GM19324 (cell line): ENCODE measurements around the gene FNBP1.

Experiments
- ATAC-seq: cut with Tn5 transposase; IDR thresholded peaks from one replicate; pipeline ENCODE4 v1.9.1; 2021; ENCODE audit warnings: mild to moderate bottlenecking, moderate library complexity; ENCODE audit not compliant: unreplicated experiment, low FRiP score

The FNBP1 gene

GRCh38 chr9:129932303-129933151 is 110.5 kb downstream of the FNBP1 start:
- ATAC-seq = no peak

- no peak for ATAC-seq
Observed at GRCh38 chr9:129930743-129931142, 112.2 kb downstream of the FNBP1 start.

DNA sequence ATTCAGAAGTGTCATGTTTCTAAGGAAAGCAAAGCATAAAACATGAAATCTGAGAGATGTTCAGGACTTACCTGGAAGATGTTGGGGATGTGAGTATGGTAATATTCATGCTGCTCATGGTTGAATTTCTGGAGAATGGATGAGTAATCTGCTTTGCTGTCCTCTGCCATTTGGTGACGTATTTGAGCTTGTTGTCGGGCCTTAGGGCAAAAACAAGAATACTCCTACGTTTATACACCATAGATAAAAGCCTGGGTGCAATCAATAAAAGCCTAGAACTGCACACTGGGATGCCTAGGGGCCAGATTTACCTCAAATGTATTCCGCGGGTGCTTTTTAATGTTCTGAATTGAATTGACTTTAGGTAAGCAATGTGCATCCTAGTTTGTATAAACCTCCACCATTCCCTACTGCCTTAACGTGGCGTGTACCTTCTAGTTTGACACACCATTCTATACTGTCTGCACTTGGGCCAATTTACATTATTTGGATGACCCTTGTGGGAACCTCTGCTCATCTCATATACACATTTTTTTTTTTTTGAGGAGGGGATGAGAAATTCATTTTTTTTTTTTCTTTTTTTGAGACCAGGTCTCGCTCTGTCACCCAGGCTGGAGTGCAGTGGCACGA is 113.4 kb downstream of the FNBP1 start:
- ATAC-seq = no peak

- no peak for ATAC-seq
Observed at GRCh38 chr9:129923589-129923988, 119.4 kb downstream of the FNBP1 start.

DNA sequence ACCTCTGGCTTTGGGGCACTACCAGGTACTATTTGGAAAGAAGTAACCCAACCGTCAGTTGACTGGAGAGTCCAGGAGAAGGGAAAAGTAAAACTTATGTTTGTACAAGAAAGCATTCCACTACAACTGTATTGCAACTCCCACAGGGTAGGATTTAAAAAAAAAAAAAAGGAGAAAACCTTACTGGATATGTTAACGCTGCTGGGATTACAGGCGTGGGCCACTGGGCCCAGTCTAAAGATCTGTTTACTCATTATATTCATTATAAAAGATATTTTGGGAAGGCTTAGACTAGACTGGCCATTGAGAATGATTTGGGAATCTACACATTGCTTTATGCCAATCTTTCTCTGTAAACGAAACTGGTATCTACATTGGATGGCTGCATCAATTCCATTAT is 121.1 kb downstream of the FNBP1 start:
- ATAC-seq = no peak

- no peak for ATAC-seq
Observed at GRCh38 chr9:129919841-129920240, 123.1 kb downstream of the FNBP1 start.

DNA sequence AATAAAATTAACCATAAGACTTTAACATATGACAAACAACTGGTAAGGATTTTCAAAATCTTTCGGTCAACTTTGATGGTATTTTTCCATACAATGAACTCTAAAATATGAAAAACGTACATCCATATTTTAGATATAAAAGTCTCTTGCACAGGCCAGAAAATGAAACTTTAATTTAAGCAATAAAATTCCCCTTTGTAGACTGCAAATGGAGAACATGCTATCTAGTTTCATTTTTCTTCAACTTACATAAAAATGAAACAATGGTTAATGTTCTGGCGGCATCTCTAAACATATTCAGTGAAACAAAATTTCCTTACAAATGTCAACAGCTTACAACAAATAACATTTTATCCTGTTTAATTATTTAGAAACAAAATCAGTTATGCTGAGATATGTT is 123.7 kb downstream of the FNBP1 start:
- ATAC-seq = no peak

- ATAC-seq = no peak
Observed at GRCh38 chr9:129918296-129918950, 124.6 kb downstream of the FNBP1 start.

DNA sequence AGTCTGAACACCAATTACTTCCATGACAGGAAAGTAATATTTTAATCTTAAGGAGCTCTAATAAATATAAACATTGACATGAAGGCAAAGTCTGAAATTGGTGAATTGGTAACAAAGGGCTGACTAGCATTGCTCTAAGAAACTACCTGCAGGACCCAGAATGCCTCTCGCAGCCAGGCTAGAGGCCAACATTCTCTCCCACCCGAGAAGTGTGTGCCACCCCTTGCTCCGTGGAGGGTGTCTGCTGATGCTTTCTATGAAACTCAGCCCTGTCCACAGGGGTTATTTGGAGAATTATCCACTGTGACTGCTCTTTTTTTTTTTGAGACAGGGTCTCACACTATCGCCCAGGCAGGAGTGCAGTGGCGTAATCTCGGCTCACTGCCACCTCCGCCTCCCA is 126.3 kb downstream of the FNBP1 start:
- no peak for ATAC-seq

GRCh38 chr9:129914051-129914450 is 128.9 kb downstream of the FNBP1 start:
- no peak for ATAC-seq

DNA sequence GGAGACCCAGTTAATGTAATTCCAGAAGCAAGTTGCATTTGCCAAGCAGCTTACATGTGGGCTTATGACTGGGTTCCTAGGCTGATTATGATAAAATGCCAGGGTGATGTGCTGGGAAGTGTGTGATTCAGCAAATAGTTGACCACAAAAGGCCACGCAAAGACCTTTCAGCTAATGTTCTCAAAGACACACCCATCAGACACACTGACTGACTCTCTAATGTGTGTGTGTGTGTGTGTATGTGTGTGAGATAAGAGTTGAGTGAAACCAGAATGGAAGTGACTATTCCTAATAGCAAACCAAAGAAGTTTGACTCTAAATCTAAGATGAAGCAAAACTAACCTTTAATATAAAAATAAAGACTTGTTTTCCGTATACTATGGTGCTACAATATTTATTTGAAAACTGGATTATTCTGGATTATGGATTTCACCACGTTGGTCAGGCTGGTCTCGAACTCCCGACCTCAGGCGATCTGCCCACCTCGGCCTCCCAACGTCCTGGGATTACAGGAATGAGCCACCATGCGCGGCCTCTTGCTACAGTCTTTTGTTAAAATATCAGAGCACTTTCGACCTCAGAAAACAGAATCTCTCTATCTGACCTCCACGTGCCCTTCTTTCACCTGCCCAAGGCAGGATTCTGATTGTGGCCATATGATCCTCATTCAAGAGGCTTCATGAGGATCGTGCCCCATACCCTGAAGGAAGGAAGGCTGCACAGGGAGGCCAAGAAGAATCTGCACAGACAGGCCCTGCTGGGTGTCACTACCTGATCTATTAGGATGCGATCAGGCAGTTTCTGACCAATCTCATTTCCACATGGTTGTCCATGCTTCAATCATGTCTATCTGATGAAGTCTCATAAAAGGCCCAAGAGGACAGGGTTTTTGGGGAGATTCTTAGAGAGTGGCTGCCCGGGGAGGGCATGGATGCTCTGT is 132.1 kb downstream of the FNBP1 start:
- no peak for ATAC-seq

DNA sequence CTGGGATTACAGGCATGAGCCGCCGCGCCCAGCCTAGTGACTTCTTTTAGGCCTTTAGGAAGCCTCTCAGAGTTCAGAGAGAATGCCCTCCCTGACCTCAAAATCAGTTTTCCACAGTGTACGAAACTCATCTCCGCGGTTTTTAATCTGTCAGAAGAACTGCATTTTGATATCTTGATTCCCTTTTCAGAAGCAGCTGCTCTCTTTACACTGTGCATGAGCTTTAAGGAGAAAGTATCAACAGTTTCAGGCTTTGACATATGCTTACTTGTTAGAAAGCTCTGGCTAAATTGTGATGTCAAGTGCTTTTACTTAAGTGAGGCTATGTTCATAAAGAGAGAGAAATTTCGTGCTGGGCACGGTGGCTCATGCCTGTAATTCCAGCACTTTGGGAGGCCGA is 133.1 kb downstream of the FNBP1 start:
- no peak for ATAC-seq

- ATAC-seq = no peak
Observed at GRCh38 chr9:129908906-129909305, 134.1 kb downstream of the FNBP1 start.

GRCh38 chr9:129907201-129907600 is 135.8 kb downstream of the FNBP1 start:
- no peak for ATAC-seq

- ATAC-seq = no peak
Observed at GRCh38 chr9:129906298-129906697, 136.7 kb downstream of the FNBP1 start.

DNA sequence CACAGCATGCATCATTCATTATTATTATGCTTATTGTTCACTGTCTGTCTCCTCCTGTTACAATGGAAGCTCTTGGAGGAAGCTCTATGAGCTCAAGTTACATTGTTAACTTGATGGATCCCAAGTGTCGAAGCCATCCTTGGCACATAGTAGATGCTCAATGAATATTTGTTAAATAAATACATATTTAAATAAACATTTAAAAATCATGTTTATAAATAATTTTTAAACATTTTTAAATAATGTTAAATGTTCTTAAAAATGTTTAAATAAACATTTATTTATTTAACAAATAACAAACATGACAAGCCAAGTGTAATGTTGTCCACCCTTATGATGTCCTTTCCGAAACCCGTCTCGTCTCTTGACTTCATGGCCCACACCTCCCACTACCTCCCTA is 138.3 kb downstream of the FNBP1 start:
- ATAC-seq = no peak

- no peak for ATAC-seq
Observed at GRCh38 chr9:129902740-129903134, 140.3 kb downstream of the FNBP1 start.

- no peak for ATAC-seq
Observed at GRCh38 chr9:129901993-129902739, 140.8 kb downstream of the FNBP1 start.

GRCh38 chr9:129900263-129901027 is 142.5 kb downstream of the FNBP1 start:
- peak; percentile 67 for ATAC-seq
